Measurements from ENCODE around the gene CCDC141.

CCDC141 gene

DNA sequence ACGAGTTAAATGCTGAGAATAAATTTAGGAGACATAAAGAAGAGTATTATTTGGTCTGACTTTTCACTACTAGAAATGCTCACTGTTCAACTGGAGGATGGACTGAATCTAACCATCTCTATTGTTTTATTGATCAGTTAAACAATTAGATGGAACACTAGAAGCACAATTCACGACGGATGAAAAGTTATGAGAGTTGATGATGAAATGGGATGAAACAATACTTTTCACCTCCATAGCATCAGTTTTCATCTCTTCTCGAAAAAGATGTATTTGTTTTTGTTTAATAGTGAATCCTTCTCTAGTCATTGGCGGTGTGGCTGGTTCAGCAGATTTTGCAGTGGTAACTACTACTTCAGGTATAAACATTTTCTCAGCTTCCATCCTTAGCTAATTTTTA is 262.0 kb downstream of the CCDC141 start:
- DNase-seq (ENCODE audit: extremely low read depth in 1 of 2, low read depth in 1 of 2), result no peak

DNA sequence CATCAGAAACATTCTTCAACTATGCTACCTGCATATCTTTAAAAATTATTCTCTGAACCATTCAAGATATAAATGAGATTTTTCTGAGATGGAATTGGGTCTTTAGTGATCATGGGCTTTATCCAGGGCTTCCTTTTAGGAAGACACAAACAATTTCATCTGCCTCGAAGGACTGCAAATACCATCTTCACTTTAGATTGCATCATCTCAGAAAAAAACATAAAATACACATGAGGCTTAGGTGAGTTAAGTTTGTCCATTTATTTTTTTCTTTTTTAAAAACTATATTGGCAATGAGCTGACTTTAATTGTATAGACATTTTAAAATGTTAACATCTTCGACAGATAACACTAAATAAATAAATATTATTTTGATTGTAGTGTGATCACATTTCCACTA is 262.8 kb downstream of the CCDC141 start:
- DNase-seq (ENCODE audit: extremely low read depth in 1 of 2, low read depth in 1 of 2), result no peak

DNA sequence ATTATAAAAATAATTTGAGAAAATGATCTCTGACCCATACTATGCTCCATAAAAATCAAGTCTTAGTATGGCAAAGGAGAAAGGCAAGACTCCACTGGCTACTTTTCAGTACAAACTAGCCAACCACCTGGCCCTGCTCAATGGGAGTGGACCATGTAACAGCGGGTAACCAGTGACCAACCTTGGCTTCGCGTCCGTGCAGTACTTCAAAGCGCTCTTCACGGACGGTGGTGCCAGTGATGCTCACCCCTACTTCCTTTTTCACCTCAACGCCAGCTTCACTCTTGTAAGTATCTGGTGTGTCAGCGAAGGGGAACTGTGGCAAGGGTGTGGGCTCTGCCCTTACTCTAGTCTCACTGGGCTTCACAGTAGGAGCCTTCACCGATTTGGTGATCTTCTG is 266.0 kb downstream of the CCDC141 start:
- no peak for DNase-seq (ENCODE audit: extremely low read depth in 1 of 2, low read depth in 1 of 2)

DNA sequence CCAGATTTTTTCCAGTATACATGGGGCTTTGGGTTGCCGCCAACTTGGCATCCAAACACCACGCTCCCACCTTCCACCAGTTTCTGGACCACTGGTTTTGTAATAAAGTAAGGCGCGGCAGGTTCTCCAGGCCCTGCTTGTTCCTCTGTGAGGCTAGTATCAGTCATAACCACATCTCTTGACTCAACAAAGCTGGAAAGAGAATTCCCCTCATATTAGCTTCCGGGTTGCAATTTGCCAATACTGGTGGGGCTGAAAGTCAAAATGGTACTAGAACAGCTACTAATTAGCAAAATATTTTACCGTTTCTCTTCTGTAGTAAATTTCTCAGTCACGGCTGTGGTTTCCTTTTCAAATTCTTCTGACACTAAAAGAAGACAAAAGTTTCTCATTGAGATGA is 267.7 kb downstream of the CCDC141 start:
- DNase-seq (ENCODE audit: extremely low read depth in 1 of 2, low read depth in 1 of 2), result no peak
